ENCODE results near the gene SLC1A2. TPM values are rescaled to one million over a fixed set of nuclear protein-coding genes. Genes with fewer than 3 reads are reported as not detected.

The SLC1A2 gene
- 0.41 TPM for total RNA-seq (ENCODE audit: unreplicated experiment)
- long read RNA-seq, result 0 reads

GRCh38 chr11:35419184-35419829 lies at the start of gene SLC1A2:
SLC1A2 (minus strand) TSS chr11:35419558; CDS start chr11:35418966, 592 bp downstream.
- Mint-ChIP-seq H3K4me1 (ENCODE audit: unreplicated experiment) (peaks cover 10% of the 10 kb centered on the region), H3K4me3 (ENCODE audit: unreplicated experiment) (peak within 1 kb of the TSS; percentile 79), H3K9me3 (ENCODE audit: unreplicated experiment) (no peaks in the 10 kb centered on the region), H3K27ac (ENCODE audit: unreplicated experiment) (no peak within 1 kb of the TSS), H3K27me3 (ENCODE audit: unreplicated experiment) (peaks cover 13% of the 10 kb centered on the region), H3K36me3 (ENCODE audit: low read depth, unreplicated experiment) (peaks cover 3% of the 10 kb centered on the region)
- TF ChIP-seq, protein P1, sequence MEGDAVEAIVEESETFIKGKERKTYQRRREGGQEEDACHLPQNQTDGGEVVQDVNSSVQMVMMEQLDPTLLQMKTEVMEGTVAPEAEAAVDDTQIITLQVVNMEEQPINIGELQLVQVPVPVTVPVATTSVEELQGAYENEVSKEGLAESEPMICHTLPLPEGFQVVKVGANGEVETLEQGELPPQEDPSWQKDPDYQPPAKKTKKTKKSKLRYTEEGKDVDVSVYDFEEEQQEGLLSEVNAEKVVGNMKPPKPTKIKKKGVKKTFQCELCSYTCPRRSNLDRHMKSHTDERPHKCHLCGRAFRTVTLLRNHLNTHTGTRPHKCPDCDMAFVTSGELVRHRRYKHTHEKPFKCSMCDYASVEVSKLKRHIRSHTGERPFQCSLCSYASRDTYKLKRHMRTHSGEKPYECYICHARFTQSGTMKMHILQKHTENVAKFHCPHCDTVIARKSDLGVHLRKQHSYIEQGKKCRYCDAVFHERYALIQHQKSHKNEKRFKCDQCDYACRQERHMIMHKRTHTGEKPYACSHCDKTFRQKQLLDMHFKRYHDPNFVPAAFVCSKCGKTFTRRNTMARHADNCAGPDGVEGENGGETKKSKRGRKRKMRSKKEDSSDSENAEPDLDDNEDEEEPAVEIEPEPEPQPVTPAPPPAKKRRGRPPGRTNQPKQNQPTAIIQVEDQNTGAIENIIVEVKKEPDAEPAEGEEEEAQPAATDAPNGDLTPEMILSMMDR (IDR thresholded peaks at IDR 0.05; ENCODE audit: unreplicated experiment), result no peak
- DNase-seq (ENCODE audit: low spot score), result peak; percentile 23

- Mint-ChIP-seq H3K36me3 (ENCODE audit: low read depth, unreplicated experiment) (no peaks in the 10 kb centered on the region), H3K27ac (ENCODE audit: unreplicated experiment) (no peak overlapping the region), H3K4me3 (ENCODE audit: unreplicated experiment) (no peak overlapping the region), H3K4me1 (ENCODE audit: unreplicated experiment) (peaks cover 14% of the 10 kb centered on the region), H3K27me3 (ENCODE audit: unreplicated experiment) (no peaks in the 10 kb centered on the region), H3K9me3 (ENCODE audit: unreplicated experiment) (no peaks in the 10 kb centered on the region)
- DNase-seq (ENCODE audit: low spot score), result no peak
- TF ChIP-seq, protein P1 (IDR thresholded peaks at IDR 0.05; ENCODE audit: unreplicated experiment), result no peak
Measured at GRCh38 chr11:35466058-35466457, 46.7 kb upstream of the SLC1A2 start.

- Mint-ChIP-seq H3K27ac (ENCODE audit: unreplicated experiment) (no peak overlapping the region), H3K36me3 (ENCODE audit: low read depth, unreplicated experiment) (no peaks in the 10 kb centered on the region), H3K9me3 (ENCODE audit: unreplicated experiment) (no peaks in the 10 kb centered on the region), H3K4me3 (ENCODE audit: unreplicated experiment) (no peak overlapping the region), H3K27me3 (ENCODE audit: unreplicated experiment) (no peaks in the 10 kb centered on the region), H3K4me1 (ENCODE audit: unreplicated experiment) (peaks cover 14% of the 10 kb centered on the region)
- TF ChIP-seq, protein P1 (IDR thresholded peaks at IDR 0.05; ENCODE audit: unreplicated experiment), result no peak
- DNase-seq (ENCODE audit: low spot score), result peak; percentile 21
Measured at GRCh38 chr11:35464308-35464707, 45.0 kb upstream of the SLC1A2 start.

GRCh38 chr11:35463331-35463751 lies 44.0 kb upstream of the SLC1A2 start:
- no peaks in the 10 kb centered on the region for H3K27me3 Mint-ChIP-seq (ENCODE audit: unreplicated experiment)
- no peak for DNase-seq (ENCODE audit: low spot score)
- no peaks in the 10 kb centered on the region for H3K9me3 Mint-ChIP-seq (ENCODE audit: unreplicated experiment)
- H3K36me3 Mint-ChIP-seq (ENCODE audit: low read depth, unreplicated experiment), result no peaks in the 10 kb centered on the region
- H3K4me1 Mint-ChIP-seq (ENCODE audit: unreplicated experiment), result peaks cover 14% of the 10 kb centered on the region
- H3K4me3 Mint-ChIP-seq (ENCODE audit: unreplicated experiment), result no peak overlapping the region
- peak overlapping the region; percentile 48 for H3K27ac Mint-ChIP-seq (ENCODE audit: unreplicated experiment)
- TF ChIP-seq, protein P1 (IDR thresholded peaks at IDR 0.05; ENCODE audit: unreplicated experiment), result no peak

DNA sequence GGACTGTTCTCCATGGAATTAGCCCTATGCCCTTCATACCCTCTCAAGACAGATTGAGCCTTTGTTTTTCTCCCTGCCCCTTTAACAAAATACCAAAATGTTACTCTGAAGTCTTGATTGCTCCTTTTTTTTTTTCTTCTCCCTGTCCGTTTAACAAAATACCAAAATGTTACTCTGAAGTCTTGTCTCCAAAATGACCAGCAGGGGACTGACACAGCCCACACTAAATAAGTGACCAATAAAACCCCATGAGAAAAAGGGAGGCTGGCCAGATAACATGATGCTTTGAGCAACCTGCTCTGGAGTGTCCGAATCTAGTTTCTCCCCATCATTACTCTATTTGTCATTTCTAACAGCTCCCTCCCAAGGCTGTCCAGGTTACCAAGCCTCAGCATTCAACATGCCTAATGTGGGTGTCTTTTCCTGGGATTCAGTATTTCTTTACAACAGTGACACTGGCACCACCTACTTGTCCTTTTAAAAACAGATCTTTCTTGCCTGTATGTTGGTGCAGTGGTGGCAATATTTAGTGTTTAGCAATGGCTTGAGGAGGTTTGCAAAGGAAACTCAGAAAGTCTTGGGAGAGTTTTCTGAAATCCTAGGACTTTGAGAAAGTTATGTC lies 42.7 kb upstream of the SLC1A2 start:
- TF ChIP-seq, protein P1 (IDR thresholded peaks at IDR 0.05; ENCODE audit: unreplicated experiment), result no peak
- Mint-ChIP-seq H3K9me3 (ENCODE audit: unreplicated experiment) (no peaks in the 10 kb centered on the region), H3K27me3 (ENCODE audit: unreplicated experiment) (no peaks in the 10 kb centered on the region), H3K27ac (ENCODE audit: unreplicated experiment) (no peak overlapping the region), H3K36me3 (ENCODE audit: low read depth, unreplicated experiment) (no peaks in the 10 kb centered on the region), H3K4me1 (ENCODE audit: unreplicated experiment) (peaks cover 14% of the 10 kb centered on the region), H3K4me3 (ENCODE audit: unreplicated experiment) (no peak overlapping the region)
- DNase-seq (ENCODE audit: low spot score), result no peak
